ENCODE results near the gene GMPPA.
A peak's percentile ranks its signal among the peaks of the same experiment; 100 is the strongest.

Gene GMPPA

DNA sequence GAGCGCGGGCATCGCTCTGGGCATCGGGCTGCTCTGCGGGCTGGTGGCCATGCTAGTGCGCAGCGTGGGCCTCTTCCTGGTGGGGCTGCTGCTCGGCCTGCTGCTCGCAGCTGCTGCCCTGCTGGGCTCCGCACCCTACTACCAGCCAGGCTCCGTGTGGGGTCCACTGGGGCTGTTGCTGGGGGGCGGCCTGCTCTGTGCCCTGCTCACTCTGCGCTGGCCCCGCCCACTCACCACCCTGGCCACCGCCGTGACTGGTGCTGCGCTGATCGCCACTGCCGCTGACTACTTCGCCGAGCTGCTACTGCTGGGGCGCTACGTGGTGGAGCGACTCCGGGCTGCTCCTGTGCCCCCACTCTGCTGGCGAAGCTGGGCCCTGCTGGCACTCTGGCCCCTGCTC is 48.9 kb downstream of the GMPPA start:
- no peak overlapping the region for H3K4me3 ChIP-seq (ENCODE audit: low read depth, low read length)
- TF ChIP-seq, protein P1, sequence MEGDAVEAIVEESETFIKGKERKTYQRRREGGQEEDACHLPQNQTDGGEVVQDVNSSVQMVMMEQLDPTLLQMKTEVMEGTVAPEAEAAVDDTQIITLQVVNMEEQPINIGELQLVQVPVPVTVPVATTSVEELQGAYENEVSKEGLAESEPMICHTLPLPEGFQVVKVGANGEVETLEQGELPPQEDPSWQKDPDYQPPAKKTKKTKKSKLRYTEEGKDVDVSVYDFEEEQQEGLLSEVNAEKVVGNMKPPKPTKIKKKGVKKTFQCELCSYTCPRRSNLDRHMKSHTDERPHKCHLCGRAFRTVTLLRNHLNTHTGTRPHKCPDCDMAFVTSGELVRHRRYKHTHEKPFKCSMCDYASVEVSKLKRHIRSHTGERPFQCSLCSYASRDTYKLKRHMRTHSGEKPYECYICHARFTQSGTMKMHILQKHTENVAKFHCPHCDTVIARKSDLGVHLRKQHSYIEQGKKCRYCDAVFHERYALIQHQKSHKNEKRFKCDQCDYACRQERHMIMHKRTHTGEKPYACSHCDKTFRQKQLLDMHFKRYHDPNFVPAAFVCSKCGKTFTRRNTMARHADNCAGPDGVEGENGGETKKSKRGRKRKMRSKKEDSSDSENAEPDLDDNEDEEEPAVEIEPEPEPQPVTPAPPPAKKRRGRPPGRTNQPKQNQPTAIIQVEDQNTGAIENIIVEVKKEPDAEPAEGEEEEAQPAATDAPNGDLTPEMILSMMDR (IDR thresholded peaks at IDR 0.05; ENCODE audit: control insufficient read depth, extremely low read depth, insufficient read depth), result no peak
- no peak for DNase-seq (ENCODE audit: low read depth)

DNA sequence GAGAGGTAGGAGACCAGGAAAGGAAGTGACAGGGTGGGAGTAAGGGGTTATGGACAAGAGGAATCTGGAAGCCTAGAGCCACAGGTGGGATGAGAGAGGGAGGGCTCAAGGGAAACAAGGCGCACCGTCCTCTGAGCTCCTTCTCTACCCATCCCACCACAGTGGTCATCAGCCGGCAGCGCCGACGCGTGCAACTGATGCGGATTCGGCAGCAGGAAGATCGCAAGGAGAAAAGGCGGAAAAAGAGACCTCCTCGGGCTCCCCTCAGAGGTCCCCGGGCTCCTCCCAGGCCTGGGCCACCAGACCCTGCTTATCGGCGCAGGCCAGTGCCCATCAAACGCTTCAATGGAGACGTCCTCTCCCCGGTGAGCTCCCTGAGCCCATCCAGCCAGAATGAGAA is 50.3 kb downstream of the GMPPA start:
- no peak overlapping the region for H3K4me3 ChIP-seq (ENCODE audit: low read depth, low read length)
- no peak for DNase-seq (ENCODE audit: low read depth)
- TF ChIP-seq, protein P1 (IDR thresholded peaks at IDR 0.05; ENCODE audit: control insufficient read depth, extremely low read depth, insufficient read depth), result no peak

DNA sequence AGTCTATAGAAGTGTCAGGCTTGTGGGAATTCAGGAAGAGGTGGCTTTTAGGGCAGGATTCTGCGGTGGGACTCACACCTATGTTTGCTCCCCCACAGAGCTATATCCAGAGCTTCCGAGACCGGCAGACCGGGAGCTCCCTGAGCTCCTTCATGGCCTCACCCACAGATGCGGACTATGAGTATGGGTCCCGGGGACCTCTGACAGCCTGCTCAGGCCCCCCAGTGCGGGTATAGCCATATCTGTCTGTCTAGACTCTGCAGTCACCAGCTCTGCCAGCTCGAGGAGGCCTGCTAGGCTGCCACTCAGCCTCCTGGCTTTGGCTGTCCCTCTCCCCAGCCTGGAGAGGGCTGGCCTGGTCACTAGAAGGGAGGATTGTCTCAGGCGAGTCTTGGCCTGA is 50.9 kb downstream of the GMPPA start:
- DNase-seq (ENCODE audit: low read depth), result no peak
- no peak overlapping the region for H3K4me3 ChIP-seq (ENCODE audit: low read depth, low read length)
- TF ChIP-seq, protein P1 (IDR thresholded peaks at IDR 0.05; ENCODE audit: control insufficient read depth, extremely low read depth, insufficient read depth), result no peak

DNA sequence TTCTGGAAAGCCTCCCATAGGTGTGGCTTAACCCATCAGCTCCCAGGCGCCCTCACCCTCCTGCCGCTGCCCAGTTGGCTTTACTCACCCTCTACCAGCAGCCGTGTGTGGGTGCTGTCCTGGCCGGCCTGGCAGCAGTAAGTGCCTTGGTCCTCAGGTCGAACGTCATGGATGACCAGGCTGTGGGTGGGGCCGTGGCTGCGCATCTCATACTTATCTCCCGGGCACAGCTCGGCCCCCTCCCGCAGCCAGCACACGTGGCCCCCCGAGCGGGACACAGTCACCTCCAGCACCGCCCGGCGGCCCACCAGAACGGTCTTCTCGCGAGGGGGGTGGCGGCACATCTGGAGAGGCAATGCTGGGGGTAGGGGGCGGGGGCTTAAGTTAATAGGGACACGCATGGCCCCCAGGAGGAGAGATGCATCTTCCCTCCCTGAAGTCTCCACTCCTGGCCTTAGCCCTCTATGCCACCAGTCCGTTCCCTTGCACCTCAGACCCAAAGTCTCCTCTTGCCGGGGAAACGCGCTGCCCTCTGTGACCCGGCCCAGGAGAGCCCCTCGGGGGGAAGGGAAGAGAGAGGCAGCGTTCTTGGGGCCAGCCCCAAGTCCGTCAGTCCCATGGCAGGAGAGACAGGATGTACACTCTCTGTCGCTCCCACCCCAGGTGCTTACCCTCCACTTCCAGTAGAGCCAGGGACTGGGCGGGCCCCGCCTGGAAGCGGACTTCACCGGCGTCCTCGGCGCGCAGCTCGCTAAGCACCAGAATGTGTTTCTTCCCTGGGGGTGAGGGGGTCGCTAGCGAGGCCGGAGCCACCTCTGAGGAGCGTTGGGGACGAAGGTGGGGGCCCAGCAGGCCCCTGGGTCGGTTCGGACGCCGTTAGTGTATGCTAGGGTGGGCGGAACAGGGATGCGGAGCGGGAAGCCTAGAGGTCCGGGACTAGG is 53.0 kb downstream of the GMPPA start:
- H3K4me3 ChIP-seq (ENCODE audit: low read depth, low read length), result peak overlapping the region; percentile 45
- DNase-seq (ENCODE audit: low read depth), result no peak
- TF ChIP-seq, protein P1 (IDR thresholded peaks at IDR 0.05; ENCODE audit: control insufficient read depth, extremely low read depth, insufficient read depth), result no peak

DNA sequence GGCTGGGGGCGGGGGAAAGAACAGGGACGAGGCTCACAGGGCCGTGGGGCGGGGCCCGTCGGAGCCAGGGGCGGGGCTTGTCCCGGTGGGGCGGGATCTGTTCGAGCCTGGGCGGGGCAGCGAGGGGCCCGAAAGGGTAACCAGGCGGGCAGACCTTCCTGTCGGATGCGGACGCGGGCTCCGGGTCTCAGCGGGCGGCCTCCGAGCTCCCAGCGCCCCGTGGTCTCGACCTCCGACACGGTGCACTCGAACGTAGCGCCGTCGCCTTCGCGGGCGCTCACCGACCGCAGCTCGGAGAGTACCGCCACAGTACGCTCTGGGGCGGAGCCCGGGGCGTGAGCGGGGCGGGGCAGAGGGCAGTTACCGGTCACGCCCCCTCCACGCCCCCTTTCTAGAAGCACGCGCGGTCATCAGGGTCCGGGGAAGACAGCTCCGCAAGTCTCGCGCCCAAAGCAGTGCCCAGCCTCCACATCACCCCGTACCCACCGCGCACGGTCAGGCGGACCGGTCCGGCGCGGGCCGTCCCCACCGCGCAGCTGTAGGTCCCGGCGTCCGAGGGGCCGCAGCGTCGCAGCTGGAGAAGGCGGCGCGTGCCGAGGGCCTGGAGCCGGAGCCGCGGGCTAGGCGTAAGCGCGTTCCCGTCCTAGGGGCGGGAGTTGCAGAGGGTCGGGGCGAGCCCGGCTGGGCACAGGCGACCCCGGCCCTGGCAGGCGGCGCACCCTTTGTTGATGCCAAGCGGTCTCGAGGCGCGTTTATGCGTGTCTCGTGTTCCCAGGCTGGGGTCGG is 53.9 kb downstream of the GMPPA start:
- DNase-seq (ENCODE audit: low read depth), result no peak
- peak overlapping the region; percentile 45 for H3K4me3 ChIP-seq (ENCODE audit: low read depth, low read length)
- TF ChIP-seq, protein P1 (IDR thresholded peaks at IDR 0.05; ENCODE audit: control insufficient read depth, extremely low read depth, insufficient read depth), result no peak

DNA sequence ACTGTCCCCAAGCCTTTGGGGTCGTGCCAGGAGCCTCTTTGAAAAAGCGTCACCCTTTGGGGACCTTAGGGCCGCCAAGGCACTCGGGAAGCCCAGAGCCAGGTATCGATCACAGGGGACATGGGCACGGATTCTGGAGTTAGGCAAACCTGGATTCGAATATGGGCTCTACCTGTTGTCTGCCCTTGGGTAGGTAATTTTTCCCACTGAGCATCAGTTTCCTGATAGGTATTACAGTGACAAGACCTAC is 54.4 kb downstream of the GMPPA start:
- peak overlapping the region; percentile 45 for H3K4me3 ChIP-seq (ENCODE audit: low read depth, low read length)
- TF ChIP-seq, protein P1 (IDR thresholded peaks at IDR 0.05; ENCODE audit: control insufficient read depth, extremely low read depth, insufficient read depth), result no peak
- DNase-seq (ENCODE audit: low read depth), result no peak

All from LNCaP clone FGC (cell line).